SK-N-SH (cell line): ENCODE results near the gene TFB2M. TPM values are rescaled to one million over a fixed set of nuclear protein-coding genes. Genes with fewer than 3 reads are reported as not detected.

Experiments
- CTCF ChIA-PET: fragments of 300-600, 350-600 bp; formaldehyde crosslinking; extraction: SDS; loops from one replicate; lab custom pipeline; 2021; lab: Yijun Ruan, JAX
- POLR2A ChIA-PET: fragments of 350-600 bp; sonication (Branson Sonifier 250); formaldehyde crosslinking; extraction: SDS; loops from one replicate; lab custom pipeline; 2020; ENCODE audit warnings: antibody characterized with exemption, inconsistent platforms; lab: Yijun Ruan, JAX
- DNase-seq: peaks from one replicate; pipeline ENCODE4 v3.0.0; 2012
- H2AFZ ChIP-seq: fragments of 200-600 bp; sonication (generic); 2 replicates; pipeline ENCODE4 v1.8.1; 2016; ENCODE audit warnings: antibody characterized with exemption, mild to moderate bottlenecking, low read depth
- H3F3A ChIP-seq: fragments of 200-600 bp; sonication (generic); replicated peaks from 2 replicates; pipeline ENCODE3; 2016; ENCODE audit warnings: antibody characterized with exemption, mild to moderate bottlenecking; ENCODE audit not compliant: insufficient read depth
- H3K27ac ChIP-seq, 2 experiments: fragments of 200-500 bp in 1 of 2; fragments of 200-600 bp in 1 of 2; sonication (Bioruptor generic) in 1 of 2; sonication (generic), shearing (Covaris generic) in 1 of 2; 2 replicates each; pipeline versions ENCODE4 v1.5.1 to v1.6.1; 2014 to 2016; ENCODE audit warnings: low read depth in 2 of 2, inconsistent platforms in 1 of 2, low read length in 1 of 2, mild to moderate bottlenecking in 1 of 2, mixed read lengths in 1 of 2
- H3K27me3 ChIP-seq: fragments of 200-600 bp; sonication (generic), shearing (Covaris generic); 2 replicates; pipeline ENCODE4 v1.6.1; 2016; ENCODE audit warnings: mixed run types; ENCODE audit not compliant: insufficient read depth
- H3K36me3 ChIP-seq, 2 experiments: fragments of 200-500 bp in 1 of 2; fragments of 200-600 bp in 1 of 2; sonication (Bioruptor generic) in 1 of 2; sonication (generic) in 1 of 2; replicated peaks in 1 of 2; 2 replicates each; pipeline versions ENCODE3 to v1.5.1; 2014 to 2016; ENCODE audit warnings: low read length in 1 of 2, mild to moderate bottlenecking in 1 of 2; ENCODE audit not compliant: insufficient read depth in 2 of 2, control insufficient read depth in 1 of 2
- H3K4me1 ChIP-seq, 2 experiments: fragments of 200-500 bp in 1 of 2; fragments of 200-600 bp in 1 of 2; sonication (Bioruptor generic) in 1 of 2; sonication (generic), shearing (Covaris generic) in 1 of 2; 2 replicates each; pipeline versions ENCODE4 v1.5.1 to v1.6.1; 2014 to 2016; ENCODE audit warnings: low read depth in 1 of 2, low read length in 1 of 2, mixed run types in 1 of 2; ENCODE audit not compliant: insufficient read depth in 2 of 2, control insufficient read depth in 1 of 2
- H3K4me2 ChIP-seq: fragments of 200-600 bp; sonication (generic), shearing (Covaris generic); 2 replicates; pipeline ENCODE4 v1.6.1; 2017; ENCODE audit warnings: mixed run types
- H3K4me3 ChIP-seq, 2 experiments: fragments of 200-500 bp in 1 of 2; fragments of 200-600 bp in 1 of 2; sonication (Bioruptor generic) in 1 of 2; sonication (generic), shearing (Covaris generic) in 1 of 2; 2 replicates each; pipeline versions ENCODE4 v1.5.1 to v1.8.1; 2014 to 2016; ENCODE audit warnings: low read depth in 2 of 2, inconsistent platforms in 1 of 2, low read length in 1 of 2, mild to moderate bottlenecking in 1 of 2, mixed read lengths in 1 of 2, moderate library complexity in 1 of 2
- H3K79me2 ChIP-seq: fragments of 200-600 bp; sonication (generic); 2 replicates; pipeline ENCODE4 v1.8.1; 2017; ENCODE audit warnings: mild to moderate bottlenecking; ENCODE audit not compliant: insufficient read depth
- H3K9ac ChIP-seq: fragments of 200-600 bp; sonication (generic); 2 replicates; pipeline ENCODE4 v1.6.1; 2017; ENCODE audit warnings: mixed run types
- H3K9me2 ChIP-seq: fragments of 200-600 bp; sonication (generic); 2 replicates; pipeline ENCODE4 v1.6.1; 2017; ENCODE audit warnings: mixed run types
- H3K9me3 ChIP-seq: fragments of 200-600 bp; sonication (generic); 2 replicates; pipeline ENCODE4 v1.6.1; 2017; ENCODE audit warnings: mixed run types, mild to moderate bottlenecking, moderate library complexity
- H4K20me1 ChIP-seq: fragments of 200-600 bp; sonication (generic); 2 replicates; pipeline ENCODE4 v1.6.1; 2017; ENCODE audit warnings: mild to moderate bottlenecking, mixed run types; ENCODE audit not compliant: insufficient read depth
- CHD2 ChIP-seq: fragments of 150-350 bp; IDR thresholded peaks from 2 replicates; pipeline ENCODE4 v1.6.1; 2018; ENCODE audit warnings: low read length; ENCODE audit not compliant: partially characterized antibody
- ELF1 ChIP-seq: IDR thresholded peaks from 2 replicates; pipeline ENCODE4 v1.4.0; 2012
- EP300 ChIP-seq, 2 experiments: IDR thresholded peaks; 2 replicates each; pipeline versions ENCODE4 v1.4.0 to v1.6.1; 2012; ENCODE audit warnings: borderline replicate concordance in 1 of 2, low read depth in 1 of 2, low read length in 1 of 2
- FOXM1 ChIP-seq: IDR thresholded peaks from 2 replicates; pipeline ENCODE4 v1.4.0; 2012; ENCODE audit warnings: low read depth, mild to moderate bottlenecking
- GABPA ChIP-seq: IDR thresholded peaks from 2 replicates; pipeline ENCODE4 v1.4.0; 2012; ENCODE audit warnings: low read depth, mild to moderate bottlenecking
- GATA2 ChIP-seq: sonication (generic); formaldehyde crosslinking; IDR thresholded peaks from 2 replicates; pipeline ENCODE4 v1.5.0; 2020; ENCODE audit warnings: mild to moderate bottlenecking, missing genetic modification reagents
- JUND ChIP-seq: IDR thresholded peaks from 2 replicates; pipeline ENCODE4 v1.4.0; 2012
- MAX ChIP-seq: IDR thresholded peaks from 2 replicates; pipeline ENCODE4 v1.4.0; 2012; ENCODE audit warnings: low read depth
- MEF2A ChIP-seq: IDR thresholded peaks from 2 replicates; pipeline ENCODE4 v1.4.0; 2012; ENCODE audit warnings: low read depth, borderline replicate concordance
- NRF1 ChIP-seq: IDR thresholded peaks from 2 replicates; pipeline ENCODE4 v1.6.1; 2012; ENCODE audit warnings: low read depth, mild to moderate bottlenecking, low read length
- PBX3 ChIP-seq: IDR thresholded peaks from 2 replicates; pipeline ENCODE4; 2012
- POLR2AphosphoS5 ChIP-seq: IDR thresholded peaks from 2 replicates; pipeline ENCODE4 v1.6.1; 2012; ENCODE audit warnings: low read depth, low read length
- RCOR1 ChIP-seq: fragments of 150-350 bp; IDR thresholded peaks from 2 replicates; pipeline ENCODE4 v1.6.1; 2017; ENCODE audit warnings: antibody characterized with exemption, low read length
- RFX5 ChIP-seq: IDR thresholded peaks from 2 replicates; pipeline ENCODE4 v1.6.1; 2012; ENCODE audit warnings: mild to moderate bottlenecking, improper control_type of control experiment, low read length
- SIN3A ChIP-seq: IDR thresholded peaks from 2 replicates; pipeline ENCODE4 v1.6.1; 2012; ENCODE audit warnings: low read depth, mild to moderate bottlenecking, low read length, moderate library complexity, borderline replicate concordance
- SMC3 ChIP-seq: IDR thresholded peaks from 2 replicates; pipeline ENCODE4 v1.6.1; 2012; ENCODE audit warnings: low read depth, low read length, improper control_type of control experiment
- TCF12 ChIP-seq: IDR thresholded peaks from 2 replicates; pipeline ENCODE4 v1.4.0; 2012
- TEAD4 ChIP-seq: IDR thresholded peaks from 2 replicates; pipeline ENCODE4 v1.4.0; 2012; ENCODE audit warnings: mild to moderate bottlenecking, borderline replicate concordance; ENCODE audit not compliant: insufficient read depth
- WGBS: methylation state at CpG from one replicate; pipeline ENCODE4 v1.1.6; 2017; ENCODE audit warnings: low lambda C conversion rate; 5-methylcytosine and 5-hydroxymethylcytosine counted together
- polyA plus RNA-seq, 3 experiments: library from polyadenylated mRNA; depleted of rRNA; stranded (reverse); fragments of >200 nt; gene quantifications; 2 replicates each; pipeline ENCODE4 v1.2.3, GENCODE V29; 2012
- TF ChIP-seq, protein P1 (sequence below): IDR thresholded peaks from 2 replicates; pipeline ENCODE4 v1.4.0; 2012; ENCODE audit warnings: low read depth, borderline replicate concordance
- TF ChIP-seq, protein P2 (sequence below): IDR thresholded peaks from 2 replicates; pipeline ENCODE4 v1.6.1; 2012; ENCODE audit warnings: mild to moderate bottlenecking, low read depth, low read length, moderate library complexity

TFB2M gene
- polyA plus RNA-seq, 1 of the 3 experiments (the other 2 are of a cell fraction) = 17.3 TPM

DNA sequence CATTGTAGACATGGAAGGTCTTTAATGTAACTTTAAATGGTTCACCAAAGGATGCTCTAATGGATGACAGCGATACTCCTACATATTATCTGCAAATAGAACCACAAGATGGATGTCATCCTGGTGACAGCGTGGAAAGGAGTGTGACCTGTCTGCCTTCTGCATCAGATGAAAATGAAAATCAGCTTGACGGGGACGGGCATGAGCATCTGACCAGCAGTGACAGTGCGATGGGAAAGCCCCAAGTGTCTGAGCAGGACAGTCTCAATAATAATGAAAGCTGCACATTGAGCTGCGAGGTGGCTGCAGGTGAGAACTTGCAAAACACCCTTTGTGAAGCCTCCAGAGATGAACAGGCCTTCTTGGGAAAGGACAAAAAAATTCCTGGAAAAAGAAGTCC lies 25.4 kb upstream of the TFB2M start:
- H3K79me2 ChIP-seq = peaks cover 86% of the 10 kb centered on the region
- no peaks in the 10 kb centered on the region for H3K9me2 ChIP-seq
- 94% methylated on average over 6 of the region's 6 CpGs for WGBS
- ChIA-PET CTCF (interaction anchor here (1.0 to 1.6 kb wide), 2 partner anchors 8 to 15 kb away, joined by 3 read pairs; no protein-coding TSS in a partner anchor), POLR2A (no interaction called here)
- H3K27me3 ChIP-seq = no peaks in the 10 kb centered on the region
- H3K36me3 ChIP-seq = peaks cover 9 to 23% of the 10 kb centered on the region in 2 experiments
- peak overlapping the region; percentile 56 to 85; a peak in 2 of 4 replicates for H3K27ac ChIP-seq
- peaks cover 10 to 25% of the 10 kb centered on the region in 2 experiments for H3K4me1 ChIP-seq
- no peak overlapping the region for H3K9ac ChIP-seq
- no peak overlapping the region for H3K4me3 ChIP-seq
- H3K9me3 ChIP-seq = no peaks in the 10 kb centered on the region
- no peaks in the 10 kb centered on the region; the same call in 1 of the 2 replicates for H4K20me1 ChIP-seq
- no peak for DNase-seq
- no peak overlapping the region for H2AFZ ChIP-seq
- H3K4me2 ChIP-seq = no peak overlapping the region
- peaks cover 48% of the 10 kb centered on the region for H3F3A ChIP-seq
- TF ChIP-seq PBX3 = no peak
- TF ChIP-seq SMC3 = no peak
- no peak for TF ChIP-seq MEF2A
- TF ChIP-seq SIN3A = no peak
- TF ChIP-seq, protein P1, sequence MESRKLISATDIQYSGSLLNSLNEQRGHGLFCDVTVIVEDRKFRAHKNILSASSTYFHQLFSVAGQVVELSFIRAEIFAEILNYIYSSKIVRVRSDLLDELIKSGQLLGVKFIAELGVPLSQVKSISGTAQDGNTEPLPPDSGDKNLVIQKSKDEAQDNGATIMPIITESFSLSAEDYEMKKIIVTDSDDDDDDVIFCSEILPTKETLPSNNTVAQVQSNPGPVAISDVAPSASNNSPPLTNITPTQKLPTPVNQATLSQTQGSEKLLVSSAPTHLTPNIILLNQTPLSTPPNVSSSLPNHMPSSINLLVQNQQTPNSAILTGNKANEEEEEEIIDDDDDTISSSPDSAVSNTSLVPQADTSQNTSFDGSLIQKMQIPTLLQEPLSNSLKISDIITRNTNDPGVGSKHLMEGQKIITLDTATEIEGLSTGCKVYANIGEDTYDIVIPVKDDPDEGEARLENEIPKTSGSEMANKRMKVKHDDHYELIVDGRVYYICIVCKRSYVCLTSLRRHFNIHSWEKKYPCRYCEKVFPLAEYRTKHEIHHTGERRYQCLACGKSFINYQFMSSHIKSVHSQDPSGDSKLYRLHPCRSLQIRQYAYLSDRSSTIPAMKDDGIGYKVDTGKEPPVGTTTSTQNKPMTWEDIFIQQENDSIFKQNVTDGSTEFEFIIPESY = no peak
- TF ChIP-seq GABPA = no peak
- TF ChIP-seq ELF1 = no peak
- no peak for TF ChIP-seq CHD2
- TF ChIP-seq RCOR1 = no peak
- TF ChIP-seq, all 33 proteins: peak for 0

- H3K36me3 ChIP-seq = peaks cover 9 to 18% of the 10 kb centered on the region in 2 experiments
- H3K4me3 ChIP-seq = no peak overlapping the region
- no peaks in the 10 kb centered on the region; the same call in 1 of the 2 replicates for H4K20me1 ChIP-seq
- ChIA-PET POLR2A (no interaction called here), CTCF (interaction anchor here (1.0 to 1.6 kb wide), 2 partner anchors 9 to 14 kb away, joined by 3 read pairs; no protein-coding TSS in a partner anchor)
- no peaks in the 10 kb centered on the region for H3K9me2 ChIP-seq
- peaks cover 48% of the 10 kb centered on the region for H3F3A ChIP-seq
- no peak for DNase-seq
- no peak overlapping the region for H2AFZ ChIP-seq
- no peak for TF ChIP-seq JUND
- no peak for TF ChIP-seq CHD2
- TF ChIP-seq TEAD4 = no peak
- TF ChIP-seq GABPA = no peak
- no peak for TF ChIP-seq ELF1
- TF ChIP-seq MAX = no peak
- TF ChIP-seq GATA2 (CRISPR knock-in tag) = no peak
- TF ChIP-seq TCF12 = no peak
- no peak for TF ChIP-seq POLR2AphosphoS5
- TF ChIP-seq FOXM1 = no peak
- TF ChIP-seq NRF1 = no peak
- no peak for TF ChIP-seq RFX5
- TF ChIP-seq MEF2A = no peak
- TF ChIP-seq EP300 (IDR thresholded peaks at IDR 0.05; ENCODE audit: borderline replicate concordance in 1 of 2, low read depth in 1 of 2, low read length in 1 of 2) = no peak
- TF ChIP-seq, protein P2, sequence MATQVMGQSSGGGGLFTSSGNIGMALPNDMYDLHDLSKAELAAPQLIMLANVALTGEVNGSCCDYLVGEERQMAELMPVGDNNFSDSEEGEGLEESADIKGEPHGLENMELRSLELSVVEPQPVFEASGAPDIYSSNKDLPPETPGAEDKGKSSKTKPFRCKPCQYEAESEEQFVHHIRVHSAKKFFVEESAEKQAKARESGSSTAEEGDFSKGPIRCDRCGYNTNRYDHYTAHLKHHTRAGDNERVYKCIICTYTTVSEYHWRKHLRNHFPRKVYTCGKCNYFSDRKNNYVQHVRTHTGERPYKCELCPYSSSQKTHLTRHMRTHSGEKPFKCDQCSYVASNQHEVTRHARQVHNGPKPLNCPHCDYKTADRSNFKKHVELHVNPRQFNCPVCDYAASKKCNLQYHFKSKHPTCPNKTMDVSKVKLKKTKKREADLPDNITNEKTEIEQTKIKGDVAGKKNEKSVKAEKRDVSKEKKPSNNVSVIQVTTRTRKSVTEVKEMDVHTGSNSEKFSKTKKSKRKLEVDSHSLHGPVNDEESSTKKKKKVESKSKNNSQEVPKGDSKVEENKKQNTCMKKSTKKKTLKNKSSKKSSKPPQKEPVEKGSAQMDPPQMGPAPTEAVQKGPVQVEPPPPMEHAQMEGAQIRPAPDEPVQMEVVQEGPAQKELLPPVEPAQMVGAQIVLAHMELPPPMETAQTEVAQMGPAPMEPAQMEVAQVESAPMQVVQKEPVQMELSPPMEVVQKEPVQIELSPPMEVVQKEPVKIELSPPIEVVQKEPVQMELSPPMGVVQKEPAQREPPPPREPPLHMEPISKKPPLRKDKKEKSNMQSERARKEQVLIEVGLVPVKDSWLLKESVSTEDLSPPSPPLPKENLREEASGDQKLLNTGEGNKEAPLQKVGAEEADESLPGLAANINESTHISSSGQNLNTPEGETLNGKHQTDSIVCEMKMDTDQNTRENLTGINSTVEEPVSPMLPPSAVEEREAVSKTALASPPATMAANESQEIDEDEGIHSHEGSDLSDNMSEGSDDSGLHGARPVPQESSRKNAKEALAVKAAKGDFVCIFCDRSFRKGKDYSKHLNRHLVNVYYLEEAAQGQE = no peak
- no peak overlapping the region for H3K9ac ChIP-seq
- H3K79me2 ChIP-seq = peaks cover 84% of the 10 kb centered on the region
- H3K4me2 ChIP-seq = no peak overlapping the region
- H3K27ac ChIP-seq = peak overlapping the region; percentile 56 to 85; a peak in 2 of 4 replicates
- peaks cover 10 to 25% of the 10 kb centered on the region in 2 experiments for H3K4me1 ChIP-seq
- H3K9me3 ChIP-seq = no peaks in the 10 kb centered on the region
- no peaks in the 10 kb centered on the region for H3K27me3 ChIP-seq
These were observed 25.0 kb upstream of the TFB2M start for GRCh38 chr1:246591047-246591446.
